ENCODE data around the gene SNAPC4. TPM values are rescaled to one million over a fixed set of nuclear protein-coding genes. Genes with fewer than 3 reads are reported as not detected.
A peak's percentile ranks its signal among the peaks of the same experiment; 100 is the strongest.

Gene SNAPC4
- total and polyA plus RNA-seq, 9 of the 15 experiments (the other 6 are each of a cell fraction or from before 2014, with no cell fraction given): 0.21 to 21.8 (median 8.8) TPM

DNA sequence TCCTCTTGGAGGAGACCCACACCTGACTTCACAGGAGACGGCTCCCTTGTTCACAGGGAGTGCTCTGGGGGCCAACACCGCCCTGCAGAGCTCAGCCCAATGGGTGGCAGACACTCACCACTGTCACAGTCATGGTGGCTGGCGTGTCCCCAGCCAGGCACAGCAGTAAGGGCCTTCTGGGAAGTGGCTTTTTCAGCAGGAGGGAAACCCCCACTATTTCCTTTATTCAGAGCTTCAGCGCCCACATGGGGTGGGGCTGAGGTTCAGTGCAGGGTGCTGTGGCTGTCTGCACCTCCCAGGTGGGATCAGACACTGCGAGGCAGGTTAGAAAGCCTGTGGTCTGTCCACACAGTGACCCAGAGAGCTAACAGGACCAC, 3.6 kb upstream of the SNAPC4 start:
- BruUV-seq (replicated peaks): no TSS peak
- TF ChIP-seq, protein P1, sequence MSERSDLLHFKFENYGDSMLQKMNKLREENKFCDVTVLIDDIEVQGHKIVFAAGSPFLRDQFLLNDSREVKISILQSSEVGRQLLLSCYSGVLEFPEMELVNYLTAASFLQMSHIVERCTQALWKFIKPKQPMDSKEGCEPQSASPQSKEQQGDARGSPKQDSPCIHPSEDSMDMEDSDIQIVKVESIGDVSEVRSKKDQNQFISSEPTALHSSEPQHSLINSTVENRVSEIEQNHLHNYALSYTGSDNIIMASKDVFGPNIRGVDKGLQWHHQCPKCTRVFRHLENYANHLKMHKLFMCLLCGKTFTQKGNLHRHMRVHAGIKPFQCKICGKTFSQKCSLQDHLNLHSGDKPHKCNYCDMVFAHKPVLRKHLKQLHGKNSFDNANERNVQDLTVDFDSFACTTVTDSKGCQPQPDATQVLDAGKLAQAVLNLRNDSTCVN (CRISPR knock-in tag; IDR thresholded peaks at IDR 0.05): no peak
- no peak for TF ChIP-seq HCFC1 (IDR thresholded peaks at IDR 0.05; ENCODE audit: low read depth, low read length)
- TF ChIP-seq SAFB (IDR thresholded peaks at IDR 0.05; ENCODE audit: borderline replicate concordance, low read depth, low read length): no peak
- TF ChIP-seq, protein P2, sequence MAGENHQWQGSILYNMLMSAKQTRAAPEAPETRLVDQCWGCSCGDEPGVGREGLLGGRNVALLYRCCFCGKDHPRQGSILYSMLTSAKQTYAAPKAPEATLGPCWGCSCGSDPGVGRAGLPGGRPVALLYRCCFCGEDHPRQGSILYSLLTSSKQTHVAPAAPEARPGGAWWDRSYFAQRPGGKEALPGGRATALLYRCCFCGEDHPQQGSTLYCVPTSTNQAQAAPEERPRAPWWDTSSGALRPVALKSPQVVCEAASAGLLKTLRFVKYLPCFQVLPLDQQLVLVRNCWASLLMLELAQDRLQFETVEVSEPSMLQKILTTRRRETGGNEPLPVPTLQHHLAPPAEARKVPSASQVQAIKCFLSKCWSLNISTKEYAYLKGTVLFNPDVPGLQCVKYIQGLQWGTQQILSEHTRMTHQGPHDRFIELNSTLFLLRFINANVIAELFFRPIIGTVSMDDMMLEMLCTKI (IDR thresholded peaks at IDR 0.05; ENCODE audit: partially characterized antibody): no peak
- no peak for TF ChIP-seq CBX3 (IDR thresholded peaks at IDR 0.05; ENCODE audit: borderline replicate concordance in 1 of 2, low read length in 2 of 2)
- no peak for TF ChIP-seq TFAM (CRISPR knock-in tag; conservative IDR thresholded peaks at IDR 0.05)
- TF ChIP-seq GTF2E2 (tag; IDR thresholded peaks at IDR 0.05): no peak
- TF ChIP-seq TOE1 (IDR thresholded peaks at IDR 0.05; ENCODE audit: borderline replicate concordance): no peak
- TF ChIP-seq TOE1 (CRISPR knock-in tag; IDR thresholded peaks at IDR 0.05; ENCODE audit: borderline replicate concordance, low read depth): no peak
- TF ChIP-seq, protein P3, sequence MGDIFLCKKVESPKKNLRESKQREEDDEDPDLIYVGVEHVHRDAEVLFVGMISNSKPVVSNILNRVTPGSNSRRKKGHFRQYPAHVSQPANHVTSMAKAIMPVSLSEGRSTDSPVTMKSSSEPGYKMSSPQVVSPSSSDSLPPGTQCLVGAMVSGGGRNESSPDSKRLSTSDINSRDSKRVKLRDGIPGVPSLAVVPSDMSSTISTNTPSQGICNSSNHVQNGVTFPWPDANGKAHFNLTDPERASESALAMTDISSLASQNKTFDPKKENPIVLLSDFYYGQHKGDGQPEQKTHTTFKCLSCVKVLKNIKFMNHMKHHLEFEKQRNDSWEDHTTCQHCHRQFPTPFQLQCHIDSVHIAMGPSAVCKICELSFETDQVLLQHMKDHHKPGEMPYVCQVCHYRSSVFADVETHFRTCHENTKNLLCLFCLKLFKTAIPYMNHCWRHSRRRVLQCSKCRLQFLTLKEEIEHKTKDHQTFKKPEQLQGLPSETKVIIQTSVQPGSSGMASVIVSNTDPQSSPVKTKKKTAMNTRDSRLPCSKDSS (IDR thresholded peaks at IDR 0.05; ENCODE audit: low read depth, partially characterized antibody): no peak
- TF ChIP-seq ZNF79 (CRISPR knock-in tag; IDR thresholded peaks at IDR 0.05; ENCODE audit: low read depth): no peak
- TF ChIP-seq, protein P4, sequence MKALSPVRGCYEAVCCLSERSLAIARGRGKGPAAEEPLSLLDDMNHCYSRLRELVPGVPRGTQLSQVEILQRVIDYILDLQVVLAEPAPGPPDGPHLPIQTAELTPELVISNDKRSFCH (CRISPR knock-in tag; IDR thresholded peaks at IDR 0.05): no peak
- TF ChIP-seq, protein P4 (tag; IDR thresholded peaks at IDR 0.05): no peak
- no peak for TF ChIP-seq TCFL5 (CRISPR knock-in tag; conservative IDR thresholded peaks at IDR 0.05)
- TF ChIP-seq, protein P5, sequence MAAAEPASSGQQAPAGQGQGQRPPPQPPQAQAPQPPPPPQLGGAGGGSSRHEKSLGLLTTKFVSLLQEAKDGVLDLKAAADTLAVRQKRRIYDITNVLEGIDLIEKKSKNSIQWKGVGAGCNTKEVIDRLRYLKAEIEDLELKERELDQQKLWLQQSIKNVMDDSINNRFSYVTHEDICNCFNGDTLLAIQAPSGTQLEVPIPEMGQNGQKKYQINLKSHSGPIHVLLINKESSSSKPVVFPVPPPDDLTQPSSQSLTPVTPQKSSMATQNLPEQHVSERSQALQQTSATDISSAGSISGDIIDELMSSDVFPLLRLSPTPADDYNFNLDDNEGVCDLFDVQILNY (CRISPR knock-in tag; IDR thresholded peaks at IDR 0.05): no peak
- Histone ChIP-seq H2AFZ (ENCODE audit: low read depth, low read length) (no peak overlapping the region), H3K36me3 (ENCODE audit: control insufficient read depth, insufficient read depth, low read length) (peaks cover 71% of the 10 kb centered on the region), H3K27me3 (ENCODE audit: control insufficient read depth in 2 of 2, insufficient read depth in 2 of 2, low read length in 2 of 2) (no peaks in the 10 kb centered on the region), H3K4me1 (replicated peaks in 1 of 2; ENCODE audit: control insufficient read depth in 2 of 2, insufficient read depth in 2 of 2, low read length in 2 of 2) (peaks cover 5 to 51% of the 10 kb centered on the region in 2 experiments; a peak in 4 of 5 replicates), H3K9me1 (ENCODE audit: control insufficient read depth, insufficient read depth, low read length) (no peaks in the 10 kb centered on the region), H3K79me2 (ENCODE audit: control insufficient read depth, insufficient read depth, low read length) (peaks cover 31% of the 10 kb centered on the region), H4K20me1 (replicated peaks; ENCODE audit: control insufficient read depth, insufficient read depth, low read length) (no peaks in the 10 kb centered on the region; the same call in 1 of the 2 replicates), H3K4me3 (no peak overlapping the region), H3K4me2 (ENCODE audit: insufficient read depth, low read length) (no peak overlapping the region), H3K27ac (ENCODE audit: extremely low read depth, low read depth, low read length) (no peak overlapping the region), H3K9me3 (replicated peaks; ENCODE audit: control insufficient read depth, insufficient read depth, low read depth, low read length) (no peaks in the 10 kb centered on the region), H3K9ac (ENCODE audit: insufficient read depth in 1 of 2, low read depth in 2 of 2, low read length in 2 of 2) (peak overlapping the region in 1 of 2 experiments; percentile 8; a peak in 1 of 4 replicates)
- no peak for FAIRE-seq
- CTCF ChIA-PET (ENCODE audit: low intra/inter-chr PET ratio): no interaction called here
- 89% methylated on average over 5 of the region's 5 CpGs for WGBS (ENCODE audit: insufficient coverage, low coverage, missing lambda C conversion rate)
- DNase-seq (ENCODE audit: extremely low read depth in 1 of 4, low spot score in 3 of 4): no peak
- in situ Hi-C loops (cut with MboI): no loop called here
- no peak for ATAC-seq
- POLR2A ChIA-PET: interaction anchor here (0.6 to 1.3 kb wide), 5 partner anchors 10 to 111 kb away, joined by 3 to 5 read pairs (median 3); partner anchors contain the start of gene DNLZ
- intact Hi-C loops (cut with micrococcal nuclease): no loop called here
